H1 (cell line): ENCODE data around the gene KCNJ5. TPM values are rescaled to one million over a fixed set of nuclear protein-coding genes. Genes with fewer than 3 reads are reported as not detected.

Experiments used
- CTCF ChIA-PET: fragments of 300-600 bp; sonication (Branson Sonifier 250); formaldehyde crosslinking; loops from one replicate; lab custom pipeline; 2021; ENCODE audit not compliant: partially characterized antibody; lab: Charles Lee
- POLR2A ChIA-PET: fragments of 300-600 bp; sonication (Branson Sonifier 250); formaldehyde crosslinking; loops from one replicate; lab custom pipeline; 2021; ENCODE audit warnings: inconsistent platforms; ENCODE audit not compliant: partially characterized antibody; lab: Charles Lee
- DNase-seq, 2 experiments: peaks; one replicate each; pipeline versions ENCODE4 v3.0.0 to v3.0.0-alpha.2; 2010 to 2022; ENCODE audit warnings: low spot score in 2 of 2, low read depth in 1 of 2, mixed read lengths in 1 of 2
- FAIRE-seq: peaks from 2 replicates; lab custom pipeline; 2011; peaks lifted over from hg19 to GRCh38; lab: Jason Lieb, UNC
- H2AFZ ChIP-seq: 2 replicates; pipeline ENCODE4 v1.8.1; 2012; ENCODE audit warnings: low read length, inconsistent platforms
- H2AK5ac ChIP-seq: 2 replicates; pipeline ENCODE4 v1.6.1; 2013; ENCODE audit warnings: low read depth, low read length
- H2BK120ac ChIP-seq: replicated peaks from 2 replicates; pipeline ENCODE3; 2013; ENCODE audit warnings: low read depth, low read length, inconsistent platforms
- H2BK12ac ChIP-seq: 2 replicates; pipeline ENCODE4 v1.6.1; 2013; ENCODE audit warnings: low read depth, low read length
- H2BK15ac ChIP-seq: 2 replicates; pipeline ENCODE4 v1.6.1; 2013; ENCODE audit warnings: low read length
- H2BK20ac ChIP-seq: 2 replicates; pipeline ENCODE4 v1.6.1; 2013; ENCODE audit warnings: low read length
- H2BK5ac ChIP-seq: 2 replicates; pipeline ENCODE4 v1.6.1; 2013; ENCODE audit warnings: low read depth, low read length
- H3K14ac ChIP-seq: 2 replicates; pipeline ENCODE4 v1.6.1; 2013; ENCODE audit warnings: inconsistent platforms; ENCODE audit not compliant: insufficient read length
- H3K18ac ChIP-seq: 2 replicates; pipeline ENCODE4 v1.6.1; 2013; ENCODE audit warnings: low read length; ENCODE audit errors: extremely low read depth
- H3K23ac ChIP-seq: 2 replicates; pipeline ENCODE4 v1.6.1; 2013; ENCODE audit warnings: inconsistent platforms; ENCODE audit not compliant: insufficient read length
- H3K23me2 ChIP-seq: 2 replicates; pipeline ENCODE4 v1.6.1; 2013; ENCODE audit warnings: low read depth, low read length
- H3K27ac ChIP-seq: 2 replicates; pipeline ENCODE4 v1.6.1; 2011; ENCODE audit warnings: low read depth, low read length, inconsistent platforms
- H3K27me3 ChIP-seq, 4 experiments: replicated peaks in 1 of 4; 1 replicate in 1 of 4; 2 replicates in 3 of 4; pipeline versions ENCODE4 v1.6.1 to v1.8.1; 2011 to 2013; ENCODE audit warnings: low read length in 3 of 4, mild to moderate bottlenecking in 3 of 4, inconsistent platforms in 2 of 4, mixed read lengths in 2 of 4, moderate library complexity in 1 of 4; ENCODE audit not compliant: control insufficient read depth in 3 of 4, insufficient read depth in 3 of 4; ENCODE audit errors: extremely low read depth in 1 of 4
- H3K36me3 ChIP-seq, 4 experiments: 2 replicates each; pipeline versions ENCODE4 v1.6.1 to v1.8.1; 2011 to 2013; ENCODE audit warnings: mild to moderate bottlenecking in 4 of 4, low read length in 3 of 4, moderate library complexity in 2 of 4, control low read depth in 1 of 4, inconsistent platforms in 1 of 4; ENCODE audit not compliant: insufficient read depth in 4 of 4, control insufficient read depth in 2 of 4
- H3K4ac ChIP-seq: replicated peaks from 2 replicates; pipeline ENCODE3; 2013; ENCODE audit warnings: low read length, low read depth, mixed read lengths, inconsistent platforms; ENCODE audit not compliant: insufficient read length
- H3K4me1 ChIP-seq, 4 experiments: replicated peaks in 1 of 4; 1 replicate in 1 of 4; 2 replicates in 3 of 4; pipeline versions ENCODE4 v1.6.1 to v1.8.1; 2011 to 2013; ENCODE audit warnings: low read length in 3 of 4, inconsistent platforms in 2 of 4, mixed read lengths in 1 of 4; ENCODE audit not compliant: insufficient read depth in 4 of 4, control insufficient read depth in 3 of 4
- H3K4me2 ChIP-seq, 2 experiments: 2 replicates each; pipeline versions ENCODE4 v1.6.1 to v1.8.1; 2011 to 2013; ENCODE audit warnings: low read depth in 2 of 2, low read length in 2 of 2, control low read depth in 1 of 2, inconsistent platforms in 1 of 2, mild to moderate bottlenecking in 1 of 2; ENCODE audit not compliant: insufficient read depth in 1 of 2
- H3K4me3 ChIP-seq, 4 experiments: fragments of 200-600, 300-600 bp in 1 of 4; sonication (generic), shearing (Covaris generic), sonication (Bioruptor Twin) in 1 of 4; 2 replicates each; pipeline versions ENCODE4 v1.5.1 to v1.8.1; 2011 to 2016; ENCODE audit warnings: low read length in 4 of 4, low read depth in 3 of 4, control low read depth in 2 of 4, inconsistent platforms in 2 of 4, mild to moderate bottlenecking in 2 of 4, mixed read lengths in 1 of 4, moderate library complexity in 1 of 4; ENCODE audit not compliant: insufficient read depth in 2 of 4; ENCODE audit errors: extremely low read depth in 1 of 4
- H3K56ac ChIP-seq: replicated peaks from 2 replicates; pipeline ENCODE3; 2013; ENCODE audit warnings: low read depth, mild to moderate bottlenecking, mixed read lengths, low read length, inconsistent platforms; ENCODE audit not compliant: insufficient read length
- H3K79me1 ChIP-seq: 2 replicates; pipeline ENCODE4 v1.6.1; 2013; ENCODE audit warnings: low read depth, low read length, control low read depth
- H3K79me2 ChIP-seq, 2 experiments: 2 replicates each; pipeline versions ENCODE4 v1.6.1 to v1.8.1; 2012 to 2013; ENCODE audit warnings: low read length in 2 of 2, mild to moderate bottlenecking in 2 of 2, inconsistent platforms in 1 of 2; ENCODE audit not compliant: insufficient read depth in 2 of 2, control insufficient read depth in 1 of 2
- H3K9ac ChIP-seq, 4 experiments: replicated peaks in 1 of 4; 1 replicate in 1 of 4; 2 replicates in 3 of 4; pipeline versions ENCODE4 v1.6.1 to v1.8.1; 2011 to 2013; ENCODE audit warnings: low read depth in 3 of 4, low read length in 3 of 4, control low read depth in 2 of 4, mild to moderate bottlenecking in 2 of 4, moderate library complexity in 2 of 4, inconsistent platforms in 1 of 4; ENCODE audit errors: extremely low read depth in 1 of 4
- H3K9me3 ChIP-seq, 2 experiments: 2 replicates each; pipeline versions ENCODE4 v1.6.1 to v1.8.1; 2012 to 2013; ENCODE audit warnings: mild to moderate bottlenecking in 2 of 2, moderate library complexity in 2 of 2, control low read depth in 1 of 2, inconsistent platforms in 1 of 2, low read depth in 1 of 2, low read length in 1 of 2, mixed read lengths in 1 of 2; ENCODE audit not compliant: insufficient read depth in 2 of 2
- H4K20me1 ChIP-seq, 2 experiments: replicated peaks in 1 of 2; 2 replicates each; pipeline versions ENCODE3 to v1.8.1; 2011 to 2013; ENCODE audit warnings: inconsistent platforms in 2 of 2, low read length in 2 of 2, mild to moderate bottlenecking in 1 of 2; ENCODE audit not compliant: insufficient read depth in 2 of 2, control insufficient read depth in 1 of 2
- H4K5ac ChIP-seq: 2 replicates; pipeline ENCODE4 v1.6.1; 2013; ENCODE audit warnings: low read length, low read depth, mixed read lengths, inconsistent platforms; ENCODE audit not compliant: insufficient read length
- H4K8ac ChIP-seq: 2 replicates; pipeline ENCODE4 v1.8.0; 2013; ENCODE audit warnings: mild to moderate bottlenecking, moderate library complexity, low read length, inconsistent platforms; ENCODE audit not compliant: insufficient read depth; ENCODE audit errors: extremely low read depth
- H4K91ac ChIP-seq: replicated peaks from 2 replicates; pipeline ENCODE3; 2013; ENCODE audit warnings: low read length, mixed read lengths, inconsistent platforms; ENCODE audit not compliant: insufficient read length
- ASH2L ChIP-seq: fragments of 200-600, 300-600 bp; sonication (generic); IDR thresholded peaks from one replicate; pipeline ENCODE4 v1.7.1; 2017; ENCODE audit warnings: low read length
- CTCF ChIP-seq, 3 experiments: IDR thresholded peaks; 1 replicate in 2 of 3; 2 replicates in 1 of 3; pipeline versions ENCODE4 v1.5.1 to v1.6.1; 2011; ENCODE audit warnings: low read length in 3 of 3, mild to moderate bottlenecking in 3 of 3, inconsistent platforms in 2 of 3, low read depth in 1 of 3, moderate library complexity in 1 of 3; ENCODE audit not compliant: insufficient read depth in 1 of 3; ENCODE audit errors: control extremely low read depth in 1 of 3
- E2F6 ChIP-seq: IDR thresholded peaks from 2 replicates; pipeline ENCODE4 v1.6.1; 2012; ENCODE audit warnings: inconsistent platforms
- EP300 ChIP-seq, 2 experiments: IDR thresholded peaks; 1 replicate in 1 of 2; 2 replicates in 1 of 2; pipeline ENCODE4 v1.6.1; 2011 to 2012; ENCODE audit warnings: low read depth in 2 of 2, low read length in 2 of 2, mild to moderate bottlenecking in 2 of 2, borderline replicate concordance in 1 of 2, inconsistent platforms in 1 of 2, moderate library complexity in 1 of 2
- HDAC6 ChIP-seq: IDR thresholded peaks from one replicate; pipeline ENCODE4 v1.7.1; 2012; ENCODE audit warnings: low read depth, mild to moderate bottlenecking, inconsistent platforms, low read length, moderate library complexity
- RAD21 ChIP-seq, 2 experiments: IDR thresholded peaks in 1 of 2; conservative IDR thresholded peaks in 1 of 2; 2 replicates each; pipeline ENCODE4 v1.6.1; 2011; ENCODE audit warnings: low read depth in 2 of 2, low read length in 2 of 2, improper control_type of control experiment in 1 of 2, inconsistent platforms in 1 of 2, mild to moderate bottlenecking in 1 of 2, moderate library complexity in 1 of 2
- YY1 ChIP-seq: IDR thresholded peaks from 2 replicates; pipeline ENCODE4 v1.6.1; 2011; ENCODE audit warnings: low read depth, mild to moderate bottlenecking, low read length
- WGBS, 2 experiments: shearing (Covaris generic) in 1 of 2; methylation state at CpG; one replicate each; pipeline versions ENCODE4 v1.1.6 to v1.1.7; 2013 to 2015; ENCODE audit warnings: low lambda C conversion rate in 2 of 2, mixed read lengths in 2 of 2, inconsistent platforms in 1 of 2, low coverage in 1 of 2, missing lambda C conversion rate in 1 of 2; ENCODE audit not compliant: insufficient replicate concordance in 2 of 2, insufficient coverage in 1 of 2, insufficient read length in 1 of 2; ENCODE audit errors: extremely low coverage in 1 of 2, missing lambda C conversion rate in 1 of 2; 5-methylcytosine and 5-hydroxymethylcytosine counted together
- polyA plus RNA-seq, 7 experiments: library from polyadenylated mRNA; depleted of rRNA in 3 of 7; stranded (reverse) in 5 of 7; unstranded in 2 of 7; fragments of >200 nt in 5 of 7; fragments of 200-250 nt in 2 of 7; gene quantifications; 1 replicate in 5 of 7; 2 replicates in 1 of 7; 4 replicates in 1 of 7; pipeline versions ENCODE4 v1.2.1 to v1.2.3, GENCODE V29; 2011 to 2013; ENCODE audit warnings: missing spikeins in 2 of 7, mixed read lengths in 2 of 7
- total RNA-seq: library from RNA; stranded (reverse); fragmentation: NEBNext Ultra II Directional; extraction: Animal tissue kit (Norgen Biotek cat#: 25700); gene quantifications from 2 replicates; pipeline ENCODE4 v1.2.1, GENCODE V29; 2021

The KCNJ5 gene
- total and polyA plus RNA-seq, 2 of the 8 experiments (the other 6 are each of a cell fraction or from before 2014, with no cell fraction given): 0.05 TPM; not detected in 1

GRCh38 chr11:128859563-128860441, 31.4 kb upstream of the KCNJ5 start:
- FAIRE-seq (no peak), DNase-seq (peak; percentile 75 to 99)
- H3K4me1 ChIP-seq: peaks cover 0 to 6% (median 2%) of the 10 kb centered on the region in 4 experiments; a peak in 6 of 7 replicates
- H2AFZ ChIP-seq: no peak overlapping the region
- no peak overlapping the region for H2BK12ac ChIP-seq
- whole genome bisulfite sequencing, 2 experiments: 40% methylated on average over 32 of the region's 33 CpGs; no CpG with 5 or more reads in 1 of the 2 experiments
- peaks cover 6% of the 10 kb centered on the region; the same call in 1 of the 2 replicates for H3K23me2 ChIP-seq
- no peaks in the 10 kb centered on the region for H3K9me3 ChIP-seq
- no peak overlapping the region for H3K9ac ChIP-seq
- H3K27ac ChIP-seq: no peak overlapping the region
- H4K91ac ChIP-seq: no peak overlapping the region
- no peak overlapping the region for H3K18ac ChIP-seq
- H4K8ac ChIP-seq: no peak overlapping the region
- no peak overlapping the region for H2BK120ac ChIP-seq
- H3K36me3 ChIP-seq: no peaks in the 10 kb centered on the region
- H2BK20ac ChIP-seq: 0 out of 2 replicates have a peak overlapping the region, but pooled peaks have one; percentile 86
- no peaks in the 10 kb centered on the region for H3K79me2 ChIP-seq
- ChIA-PET POLR2A (no interaction called here), CTCF (interaction anchor here (0.8 to 6.9 kb wide), 12 partner anchors 10 to 172 kb away, joined by 3 to 69 read pairs (median 4); no protein-coding TSS in a partner anchor)
- H2BK5ac ChIP-seq: no peak overlapping the region
- peak overlapping the region in 1 of 2 experiments; percentile 15; a peak in 1 of 4 replicates for H3K4me2 ChIP-seq
- no peak overlapping the region for H2BK15ac ChIP-seq
- H4K20me1 ChIP-seq: no peaks in the 10 kb centered on the region
- peaks cover 0 to 8% (median 0%) of the 10 kb centered on the region in 4 experiments; a peak in 3 of 7 replicates for H3K27me3 ChIP-seq
- no peak overlapping the region for H3K23ac ChIP-seq
- H3K4ac ChIP-seq: no peak overlapping the region
- H3K79me1 ChIP-seq: no peaks in the 10 kb centered on the region
- no peak overlapping the region for H3K4me3 ChIP-seq
- H3K56ac ChIP-seq: no peak overlapping the region
- H3K14ac ChIP-seq: no peak overlapping the region
- H2AK5ac ChIP-seq: no peak overlapping the region
- H4K5ac ChIP-seq: no peak overlapping the region
- TF ChIP-seq EP300 (IDR thresholded peaks at IDR 0.05; ENCODE audit: borderline replicate concordance in 1 of 2, low read depth in 2 of 2, low read length in 2 of 2) (no peak), ASH2L (no peak), YY1 (0 out of 2 replicates have a peak, but pooled peaks have one; percentile 36), E2F6 (peak; percentile 25; the same call in 1 of the 2 replicates), CTCF (IDR thresholded peaks at IDR 0.05; ENCODE audit: control extremely low read depth in 1 of 3, insufficient read depth in 1 of 3, low read depth in 1 of 3, low read length in 3 of 3) (peak; percentile 93 to 97 (median 95)), RAD21 (IDR thresholded peaks at IDR 0.05 in 1 of 2, conservative IDR thresholded peaks at IDR 0.05 in 1 of 2; ENCODE audit: low read depth in 2 of 2, low read length in 2 of 2) (peak; percentile 70 to 83), HDAC6 (no peak)
